Measurements from ENCODE around the gene RSPH10B.
"Not testable (repeated sequence)": the region's sequence is repeated elsewhere in the genome, so short reads cannot be mapped to it uniquely, and the experiment has no call there.

DNA sequence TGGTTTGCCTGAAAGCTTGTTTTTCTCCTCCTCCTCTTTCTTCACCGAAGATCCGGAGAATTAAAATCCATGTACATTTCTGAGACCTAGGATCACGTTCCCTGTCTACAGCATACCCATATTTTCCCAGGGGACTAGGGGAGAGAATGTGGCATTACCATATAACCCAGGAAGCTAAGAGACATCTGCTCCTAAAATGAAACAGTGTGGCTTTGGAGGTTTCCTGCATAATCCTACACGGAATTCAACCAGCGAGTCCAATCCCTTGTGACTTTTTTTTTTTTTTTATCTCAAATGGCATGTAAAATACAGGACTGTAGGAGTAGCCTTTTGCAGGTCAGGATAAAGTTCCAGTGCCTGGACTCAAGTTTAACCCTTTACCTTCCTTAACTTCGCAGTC lies 61.7 kb downstream of the RSPH10B start:
- TF ChIP-seq POLR2A (IDR thresholded peaks at IDR 0.05; ENCODE audit: borderline replicate concordance, extremely low read depth, insufficient read depth, insufficient read length); POLR2AphosphoS5 (IDR thresholded peaks at IDR 0.05; ENCODE audit: low read depth, low read length); SIN3A (IDR thresholded peaks at IDR 0.05; ENCODE audit: low read depth): not testable (repeated sequence)
